ENCODE data around the gene HSPA1B.

The HSPA1B gene

GRCh38 chr6:31780507-31781243 lies 46.9 kb upstream of the HSPA1B start:
- TF ChIP-seq ZNF384 (IDR thresholded peaks at IDR 0.05) (no peak), FOXK2 (IDR thresholded peaks at IDR 0.05) (no peak), BHLHE40 (IDR thresholded peaks at IDR 0.05; ENCODE audit: borderline replicate concordance) (no peak), LEF1 (IDR thresholded peaks at IDR 0.05; ENCODE audit: borderline replicate concordance) (no peak), SP1 (IDR thresholded peaks at IDR 0.05) (no peak), CTBP1 (IDR thresholded peaks at IDR 0.05; ENCODE audit: borderline replicate concordance) (no peak), ARNT (IDR thresholded peaks at IDR 0.05) (no peak), HDGF (IDR thresholded peaks at IDR 0.05; ENCODE audit: borderline replicate concordance) (no peak), FOXM1 (IDR thresholded peaks at IDR 0.05; ENCODE audit: borderline replicate concordance) (no peak), TARDBP (IDR thresholded peaks at IDR 0.05) (no peak)
- DNase-seq (ENCODE audit: extremely low spot score) = no peak
- POLR2A ChIA-PET = interaction anchor here (0.6 to 3.8 kb wide), 3 partner anchors 10 to 348 kb away, joined by 3 to 17 read pairs (median 3); partner anchors contain the start of genes ATF6B and HSPA1B
- CTCF ChIA-PET = interaction anchor here (1.7 kb wide), 1 partner anchor 11 kb away, joined by 6 read pairs; no protein-coding TSS in a partner anchor

- no peak for TF ChIP-seq L3MBTL2 (conservative IDR thresholded peaks at IDR 0.05)
- TF ChIP-seq PKNOX1 (IDR thresholded peaks at IDR 0.05) = no peak
- no peak for TF ChIP-seq TARDBP (IDR thresholded peaks at IDR 0.05)
- TF ChIP-seq SP1 (IDR thresholded peaks at IDR 0.05) = no peak
- TF ChIP-seq FOXM1 (IDR thresholded peaks at IDR 0.05; ENCODE audit: borderline replicate concordance) = no peak
- TF ChIP-seq ARNT (IDR thresholded peaks at IDR 0.05) = no peak
- TF ChIP-seq FOXK2 (IDR thresholded peaks at IDR 0.05) = no peak
- TF ChIP-seq NFRKB (IDR thresholded peaks at IDR 0.05) = no peak
- TF ChIP-seq LEF1 (IDR thresholded peaks at IDR 0.05; ENCODE audit: borderline replicate concordance) = no peak
- TF ChIP-seq SUZ12 (IDR thresholded peaks at IDR 0.05) = no peak
- TF ChIP-seq CTBP1 (IDR thresholded peaks at IDR 0.05; ENCODE audit: borderline replicate concordance) = no peak
- no peak for TF ChIP-seq FOXA1 (IDR thresholded peaks at IDR 0.05)
- TF ChIP-seq ELF4 (IDR thresholded peaks at IDR 0.05) = no peak
- no peak for TF ChIP-seq HDGF (IDR thresholded peaks at IDR 0.05; ENCODE audit: borderline replicate concordance)
- TF ChIP-seq BHLHE40 (IDR thresholded peaks at IDR 0.05; ENCODE audit: borderline replicate concordance) = no peak
- no peak for TF ChIP-seq ZNF384 (IDR thresholded peaks at IDR 0.05)
- DNase-seq (ENCODE audit: extremely low spot score) = no peak
- CTCF ChIA-PET = interaction anchor here (1.7 kb wide), 1 partner anchor 10 kb away, joined by 6 read pairs; no protein-coding TSS in a partner anchor
These were observed 46.1 kb upstream of the HSPA1B start for GRCh38 chr6:31781244-31782125.

GRCh38 chr6:31782126-31782855 lies 45.2 kb upstream of the HSPA1B start:
- TF ChIP-seq L3MBTL2 (conservative IDR thresholded peaks at IDR 0.05) (no peak), CTBP1 (IDR thresholded peaks at IDR 0.05; ENCODE audit: borderline replicate concordance) (no peak), ZNF384 (IDR thresholded peaks at IDR 0.05) (no peak), TARDBP (IDR thresholded peaks at IDR 0.05) (no peak), FOXA1 (IDR thresholded peaks at IDR 0.05) (no peak), ARNT (IDR thresholded peaks at IDR 0.05) (no peak), SP1 (IDR thresholded peaks at IDR 0.05) (no peak), PKNOX1 (IDR thresholded peaks at IDR 0.05) (no peak), HDGF (IDR thresholded peaks at IDR 0.05; ENCODE audit: borderline replicate concordance) (no peak), NFRKB (IDR thresholded peaks at IDR 0.05) (no peak), ELF4 (IDR thresholded peaks at IDR 0.05) (no peak), FOXM1 (IDR thresholded peaks at IDR 0.05; ENCODE audit: borderline replicate concordance) (no peak), FOXK2 (IDR thresholded peaks at IDR 0.05) (no peak), SUZ12 (IDR thresholded peaks at IDR 0.05) (no peak), LEF1 (IDR thresholded peaks at IDR 0.05; ENCODE audit: borderline replicate concordance) (no peak), BHLHE40 (IDR thresholded peaks at IDR 0.05; ENCODE audit: borderline replicate concordance) (no peak)
- POLR2A ChIA-PET = no interaction called here
- no peak for DNase-seq (ENCODE audit: extremely low spot score)
- CTCF ChIA-PET = no interaction called here

More at GRCh38 chr6:31781244-31782125, 46.1 kb upstream of the HSPA1B start:
- POLR2A ChIA-PET = interaction anchor here (0.6 kb wide), 2 partner anchors 9 to 347 kb away, joined by 3 read pairs; partner anchors contain the start of gene ATF6B

GRCh38 chr6:31784098-31784925 lies 43.2 kb upstream of the HSPA1B start:
- POLR2A ChIA-PET = interaction anchor here (0.7 to 2.1 kb wide), 4 partner anchors 22 to 119 kb away, joined by 3 to 6 read pairs (median 4); partner anchors contain the start of genes GPANK1, HSPA1B and LSM2
- no peak for DNase-seq (ENCODE audit: extremely low spot score)
- CTCF ChIA-PET = no interaction called here
- no peak for TF ChIP-seq ELF4 (IDR thresholded peaks at IDR 0.05)
- TF ChIP-seq L3MBTL2 (conservative IDR thresholded peaks at IDR 0.05) = no peak
- no peak for TF ChIP-seq ARNT (IDR thresholded peaks at IDR 0.05)
- TF ChIP-seq BHLHE40 (IDR thresholded peaks at IDR 0.05; ENCODE audit: borderline replicate concordance) = no peak
- no peak for TF ChIP-seq PKNOX1 (IDR thresholded peaks at IDR 0.05)
- TF ChIP-seq HDGF (IDR thresholded peaks at IDR 0.05; ENCODE audit: borderline replicate concordance) = no peak
- no peak for TF ChIP-seq NFRKB (IDR thresholded peaks at IDR 0.05)
- no peak for TF ChIP-seq FOXM1 (IDR thresholded peaks at IDR 0.05; ENCODE audit: borderline replicate concordance)
- no peak for TF ChIP-seq CTBP1 (IDR thresholded peaks at IDR 0.05; ENCODE audit: borderline replicate concordance)
- no peak for TF ChIP-seq SP1 (IDR thresholded peaks at IDR 0.05)
- no peak for TF ChIP-seq ZNF384 (IDR thresholded peaks at IDR 0.05)
- TF ChIP-seq FOXK2 (IDR thresholded peaks at IDR 0.05) = no peak
- TF ChIP-seq LEF1 (IDR thresholded peaks at IDR 0.05; ENCODE audit: borderline replicate concordance) = no peak
- no peak for TF ChIP-seq TARDBP (IDR thresholded peaks at IDR 0.05)
- TF ChIP-seq SUZ12 (IDR thresholded peaks at IDR 0.05) = no peak
- TF ChIP-seq FOXA1 (IDR thresholded peaks at IDR 0.05) = no peak
